GM12801 (cell line): ENCODE data around the gene RPRD1B.

Experiments used
- TF ChIP-seq, protein P1 (sequence below): IDR thresholded peaks from one replicate; pipeline ENCODE4 v1.5.1; 2011; ENCODE audit warnings: control low read depth; ENCODE audit not compliant: insufficient read length; ENCODE audit errors: extremely low read depth

RPRD1B gene

DNA sequence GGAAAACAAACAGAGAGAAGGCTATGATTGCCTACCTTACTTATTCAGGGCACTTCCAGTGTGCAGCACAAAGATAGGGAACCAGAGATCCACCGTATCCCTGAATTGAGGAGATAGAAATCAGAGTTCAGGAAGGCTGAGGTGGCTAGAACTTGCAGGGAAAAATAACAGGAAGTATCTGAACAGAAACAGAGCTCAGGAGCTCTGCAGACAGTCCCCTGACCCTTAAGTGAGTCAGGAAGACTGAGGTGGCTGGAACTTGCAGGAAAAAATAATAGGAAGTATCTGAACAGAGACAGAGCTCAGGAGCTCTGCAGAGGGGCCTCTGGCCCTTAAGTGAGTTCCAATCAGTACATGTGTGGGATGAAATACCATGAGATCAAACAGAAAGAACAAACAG lies 65.4 kb downstream of the RPRD1B start:
- TF ChIP-seq, protein P1, sequence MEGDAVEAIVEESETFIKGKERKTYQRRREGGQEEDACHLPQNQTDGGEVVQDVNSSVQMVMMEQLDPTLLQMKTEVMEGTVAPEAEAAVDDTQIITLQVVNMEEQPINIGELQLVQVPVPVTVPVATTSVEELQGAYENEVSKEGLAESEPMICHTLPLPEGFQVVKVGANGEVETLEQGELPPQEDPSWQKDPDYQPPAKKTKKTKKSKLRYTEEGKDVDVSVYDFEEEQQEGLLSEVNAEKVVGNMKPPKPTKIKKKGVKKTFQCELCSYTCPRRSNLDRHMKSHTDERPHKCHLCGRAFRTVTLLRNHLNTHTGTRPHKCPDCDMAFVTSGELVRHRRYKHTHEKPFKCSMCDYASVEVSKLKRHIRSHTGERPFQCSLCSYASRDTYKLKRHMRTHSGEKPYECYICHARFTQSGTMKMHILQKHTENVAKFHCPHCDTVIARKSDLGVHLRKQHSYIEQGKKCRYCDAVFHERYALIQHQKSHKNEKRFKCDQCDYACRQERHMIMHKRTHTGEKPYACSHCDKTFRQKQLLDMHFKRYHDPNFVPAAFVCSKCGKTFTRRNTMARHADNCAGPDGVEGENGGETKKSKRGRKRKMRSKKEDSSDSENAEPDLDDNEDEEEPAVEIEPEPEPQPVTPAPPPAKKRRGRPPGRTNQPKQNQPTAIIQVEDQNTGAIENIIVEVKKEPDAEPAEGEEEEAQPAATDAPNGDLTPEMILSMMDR = no peak

DNA sequence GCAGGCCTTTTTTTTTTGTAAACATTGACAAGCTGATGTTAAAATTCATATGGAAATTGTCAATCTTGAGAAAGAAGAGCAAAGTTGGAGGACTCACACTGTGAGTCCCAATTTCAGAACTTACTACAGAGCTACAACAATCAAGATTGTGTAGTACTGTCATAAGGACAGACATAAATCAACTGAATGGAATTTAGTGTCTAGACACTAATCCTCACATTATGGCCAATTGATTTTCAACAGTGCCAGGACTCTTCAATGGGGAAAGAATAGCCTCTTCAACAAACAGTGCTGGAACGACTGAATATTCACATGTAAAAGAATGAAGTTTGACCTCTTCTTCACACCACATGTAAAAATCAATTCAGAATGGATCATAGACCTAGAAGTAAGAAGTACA lies 70.7 kb downstream of the RPRD1B start:
- TF ChIP-seq, protein P1 = no peak

- TF ChIP-seq, protein P1 = no peak
These were observed 72.9 kb downstream of the RPRD1B start for GRCh38 chr20:38106461-38106860.

DNA sequence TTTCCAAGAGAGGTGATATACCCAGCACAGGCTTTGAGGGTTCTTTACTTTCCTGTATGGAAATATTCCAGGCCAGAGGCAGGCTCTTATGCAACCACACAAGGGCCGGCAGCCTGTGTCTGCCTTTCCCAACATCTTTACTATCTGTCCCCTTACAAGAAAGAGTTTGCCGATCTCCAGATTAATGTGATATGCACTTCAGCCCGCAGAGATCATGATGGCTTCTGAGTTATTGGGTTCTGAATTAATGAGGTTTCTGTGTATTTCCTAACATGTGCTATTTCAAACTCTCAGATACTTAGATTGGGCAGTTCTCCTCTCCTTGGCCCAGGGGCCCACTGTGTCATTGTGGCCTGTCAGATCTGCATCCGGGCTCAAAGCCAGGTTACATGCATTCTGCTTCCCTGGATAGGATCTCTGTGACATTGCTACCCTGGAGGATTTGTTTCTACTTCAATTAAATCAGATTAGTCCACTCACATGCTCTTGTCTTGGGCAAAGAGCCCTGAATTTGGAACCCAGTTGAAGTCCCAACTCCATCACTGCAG lies 75.0 kb downstream of the RPRD1B start:
- TF ChIP-seq, protein P1 = no peak

DNA sequence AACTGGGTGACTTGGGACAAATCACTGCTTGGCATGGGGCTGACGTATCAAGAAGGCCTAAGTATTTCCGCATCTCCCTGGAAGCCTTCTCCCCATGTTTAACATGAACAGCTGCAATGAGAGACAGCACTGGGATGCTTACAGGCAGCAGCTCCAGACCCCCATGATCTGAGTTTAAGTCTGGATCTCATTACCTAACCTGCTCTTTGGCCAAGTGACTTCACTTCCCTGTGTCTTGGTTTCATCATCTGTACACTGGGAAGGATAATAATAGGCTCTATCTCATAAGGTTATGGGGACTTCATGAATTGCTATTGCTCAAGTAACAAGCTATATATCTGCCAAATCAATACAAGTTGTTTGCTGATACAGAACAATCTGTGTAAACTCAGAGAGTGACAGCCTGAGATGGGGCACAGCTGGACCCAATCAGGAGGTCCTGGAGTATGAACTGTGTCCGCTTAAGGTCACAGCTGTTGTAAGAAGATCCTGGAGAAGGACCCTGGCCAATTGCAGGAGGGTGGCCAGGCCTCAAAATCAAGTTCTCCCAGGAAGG lies 75.5 kb downstream of the RPRD1B start:
- TF ChIP-seq, protein P1 = no peak

- TF ChIP-seq, protein P1 = no peak
These were observed 76.3 kb downstream of the RPRD1B start for GRCh38 chr20:38109591-38110524.

DNA sequence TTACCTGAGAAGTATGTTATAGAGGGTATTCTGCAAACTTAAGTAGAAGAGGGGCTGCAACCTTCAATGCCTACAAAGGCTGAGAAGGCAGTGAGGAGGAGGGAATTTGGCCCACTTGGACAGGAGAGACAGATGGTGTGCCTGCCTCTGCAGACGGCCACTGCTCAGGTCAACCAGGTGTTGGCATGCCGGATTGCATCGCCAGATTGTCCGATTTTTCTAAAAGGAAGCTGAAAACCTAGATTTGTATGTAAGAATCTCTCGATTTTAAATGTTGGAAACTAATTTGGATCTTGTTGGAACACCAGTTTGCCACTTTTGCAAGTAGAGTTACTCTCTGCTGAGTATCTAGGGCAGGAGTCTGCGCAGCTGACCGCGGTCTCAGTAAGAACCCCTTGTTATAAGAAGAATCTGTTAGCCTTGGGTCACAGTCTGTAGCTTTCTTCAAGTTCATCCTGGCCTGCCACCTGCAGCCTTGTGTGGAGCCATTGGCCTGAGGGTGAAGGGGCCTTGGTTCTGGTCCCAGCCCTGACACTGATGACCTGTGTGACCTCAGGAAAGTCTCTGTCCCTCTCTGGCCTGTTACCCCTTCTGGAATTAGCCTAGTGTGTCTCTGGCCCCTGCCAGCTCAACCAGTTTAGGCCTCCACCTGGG lies 77.1 kb downstream of the RPRD1B start:
- TF ChIP-seq, protein P1 = no peak
